Stomach smooth muscle (tissue), 2 donors: ENCODE measurements around the gene MAGEA2B.
"Not testable (repeated sequence)": the region's sequence is repeated elsewhere in the genome, so short reads cannot be mapped to it uniquely, and the experiment has no call there.

Experiments
- H3K27ac ChIP-seq: one replicate; pipeline ENCODE4 v1.7.0; 2013; ENCODE audit warnings: mild to moderate bottlenecking, low read length, inconsistent platforms
- H3K27me3 ChIP-seq, 2 donors: one replicate each; pipeline ENCODE4 v1.7.0; 2013; ENCODE audit warnings: low read length in 2 of 2; ENCODE audit not compliant: insufficient read depth in 2 of 2, control insufficient read depth in 1 of 2
- H3K36me3 ChIP-seq, 2 donors: one replicate each; pipeline ENCODE4 v1.7.0; 2013; ENCODE audit warnings: low read length in 2 of 2; ENCODE audit not compliant: control insufficient read depth in 2 of 2, insufficient read depth in 2 of 2
- H3K4me1 ChIP-seq: one replicate; pipeline ENCODE4 v1.7.0; 2013; ENCODE audit warnings: low read length; ENCODE audit not compliant: control insufficient read depth, insufficient read depth
- H3K4me3 ChIP-seq, 2 donors: one replicate each; pipeline ENCODE4 v1.7.0; 2013; ENCODE audit warnings: low read length in 2 of 2
- H3K9ac ChIP-seq, 2 donors: one replicate each; pipeline ENCODE4 v1.7.0; 2013; ENCODE audit warnings: low read length in 2 of 2, mild to moderate bottlenecking in 1 of 2
- H3K9me3 ChIP-seq, 2 donors: one replicate each; pipeline ENCODE4 v1.7.0; 2013; ENCODE audit warnings: low read length in 2 of 2; ENCODE audit not compliant: control insufficient read depth in 2 of 2
- donor health status: healthy.
- donor health status: Pancreatic carcinoma.

The MAGEA2B gene

DNA sequence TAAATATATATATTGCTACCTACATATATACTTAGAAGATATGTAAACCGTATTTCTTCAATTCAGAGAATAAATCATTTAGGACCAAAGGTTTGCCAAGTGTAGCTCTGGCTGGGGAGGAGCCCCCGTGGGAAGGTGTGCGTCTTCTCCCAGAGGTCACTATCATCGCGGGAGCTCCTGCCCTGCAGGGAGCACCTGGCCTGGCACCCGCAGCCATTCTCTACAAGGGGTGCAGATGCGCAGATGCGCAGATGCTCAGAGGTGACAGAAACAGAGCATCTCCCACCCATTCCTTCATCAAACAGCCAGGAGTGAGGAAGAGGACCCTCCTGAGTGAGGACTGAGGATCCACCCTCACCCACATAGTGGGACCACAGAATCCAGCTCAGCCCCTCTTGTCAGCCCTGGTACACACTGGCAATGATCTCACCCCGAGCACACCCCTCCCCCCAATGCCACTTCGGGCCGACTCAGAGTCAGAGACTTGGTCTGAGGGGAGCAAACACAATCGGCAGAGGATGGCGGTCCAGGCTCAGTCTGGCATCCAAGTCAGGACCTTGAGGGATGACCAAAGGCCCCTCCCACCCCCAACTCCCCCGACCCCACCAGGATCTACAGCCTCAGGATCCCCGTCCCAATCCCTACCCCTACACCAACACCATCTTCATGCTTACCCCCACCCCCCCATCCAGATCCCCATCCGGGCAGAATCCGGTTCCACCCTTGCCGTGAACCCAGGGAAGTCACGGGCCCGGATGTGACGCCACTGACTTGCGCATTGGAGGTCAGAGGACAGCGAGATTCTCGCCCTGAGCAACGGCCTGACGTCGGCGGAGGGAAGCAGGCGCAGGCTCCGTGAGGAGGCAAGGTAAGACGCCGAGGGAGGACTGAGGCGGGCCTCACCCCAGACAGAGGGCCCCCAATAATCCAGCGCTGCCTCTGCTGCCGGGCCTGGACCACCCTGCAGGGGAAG lies at the start of gene MAGEA2B:
Gene MAGEA2B (plus strand): TSS at position 814 of the 973 bp plus-strand sequence. CDS start 2,479 bp downstream, outside the sequence.
- not testable (repeated sequence) for H3K27me3 ChIP-seq, H3K4me3 ChIP-seq, H3K36me3 ChIP-seq, H3K4me1 ChIP-seq, H3K27ac ChIP-seq, H3K9me3 ChIP-seq, H3K9ac ChIP-seq

- no peaks in the 10 kb centered on the region for H3K9me3 ChIP-seq
- no peaks in the 10 kb centered on the region for H3K27me3 ChIP-seq
- H3K36me3 ChIP-seq = no peaks in the 10 kb centered on the region
- H3K27ac ChIP-seq = no peak overlapping the region
- H3K4me1 ChIP-seq = no peaks in the 10 kb centered on the region
- no peak overlapping the region for H3K9ac ChIP-seq
- H3K4me3 ChIP-seq = no peak overlapping the region
Measured at GRCh38 chrX:152674135-152674534, 40.3 kb upstream of the MAGEA2B start.

- H3K9ac ChIP-seq, H3K36me3 ChIP-seq, H3K27ac ChIP-seq, H3K4me3 ChIP-seq, H3K27me3 ChIP-seq, H3K9me3 ChIP-seq, H3K4me1 ChIP-seq: not testable (repeated sequence)
Measured at GRCh38 chrX:152674652-152675051, 39.8 kb upstream of the MAGEA2B start.

- H3K27ac ChIP-seq, H3K27me3 ChIP-seq, H3K36me3 ChIP-seq, H3K4me3 ChIP-seq, H3K4me1 ChIP-seq, H3K9ac ChIP-seq, H3K9me3 ChIP-seq: not testable (repeated sequence)
Measured at GRCh38 chrX:152681012-152681411, 33.4 kb upstream of the MAGEA2B start.

DNA sequence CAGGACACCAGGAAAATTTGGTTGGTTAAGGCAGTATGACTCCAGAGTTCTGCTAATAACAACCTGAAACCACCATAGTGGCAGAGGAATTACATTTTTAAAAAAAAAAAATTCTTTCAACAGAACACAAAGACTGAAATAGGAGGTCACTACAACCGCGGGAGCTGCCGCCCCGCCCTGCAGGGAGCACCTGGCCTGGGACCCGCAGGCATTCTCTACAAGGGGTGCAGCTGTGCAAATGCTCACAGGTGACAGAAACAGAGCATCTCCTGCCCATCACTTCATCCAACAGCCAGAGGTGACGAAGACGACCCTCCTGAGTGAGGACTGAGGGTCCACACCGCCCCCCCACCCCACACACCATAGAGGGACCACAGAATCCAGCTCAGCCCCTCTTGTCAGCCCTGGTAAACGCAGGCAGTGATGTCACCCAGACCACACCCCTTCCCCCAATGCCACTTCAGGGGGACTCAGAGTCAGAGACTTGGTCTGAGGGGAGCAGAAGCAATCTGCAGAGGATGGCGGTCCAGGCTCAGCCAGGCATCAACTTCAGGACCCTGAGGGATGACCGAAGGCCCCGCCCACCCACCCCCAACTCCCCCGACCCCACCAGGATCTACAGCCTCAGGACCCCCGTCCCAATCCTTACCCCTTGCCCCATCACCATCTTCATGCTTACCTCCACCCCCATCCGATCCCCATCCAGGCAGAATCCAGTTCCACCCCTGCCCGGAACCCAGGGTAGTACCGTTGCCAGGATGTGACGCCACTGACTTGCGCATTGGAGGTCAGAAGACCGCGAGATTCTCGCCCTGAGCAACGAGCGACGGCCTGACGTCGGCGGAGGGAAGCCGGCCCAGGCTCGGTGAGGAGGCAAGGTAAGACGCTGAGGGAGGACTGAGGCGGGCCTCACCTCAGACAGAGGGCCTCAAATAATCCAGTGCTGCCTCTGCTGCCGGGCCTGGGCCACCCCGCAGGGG lies 16.2 kb upstream of the MAGEA2B start, which contains the start of gene MAGEA3:
Gene MAGEA3 (plus strand): TSS at position 843 of the 980 bp plus-strand sequence. CDS start 2,039 bp downstream, outside the sequence.
- not testable (repeated sequence) for H3K36me3 ChIP-seq, H3K9me3 ChIP-seq, H3K27ac ChIP-seq, H3K4me3 ChIP-seq, H3K27me3 ChIP-seq, H3K9ac ChIP-seq, H3K4me1 ChIP-seq

GRCh38 chrX:152700390-152700789 lies 14.0 kb upstream of the MAGEA2B start:
- H3K27ac ChIP-seq, H3K9ac ChIP-seq, H3K27me3 ChIP-seq, H3K4me1 ChIP-seq, H3K9me3 ChIP-seq, H3K36me3 ChIP-seq, H3K4me3 ChIP-seq: not testable (repeated sequence)

- H3K9me3 ChIP-seq, H3K36me3 ChIP-seq, H3K27ac ChIP-seq, H3K4me1 ChIP-seq, H3K27me3 ChIP-seq, H3K9ac ChIP-seq, H3K4me3 ChIP-seq: not testable (repeated sequence)
Measured at GRCh38 chrX:152706500-152706899, 7.9 kb upstream of the MAGEA2B start.

GRCh38 chrX:152709173-152709572 lies 5.3 kb upstream of the MAGEA2B start, which contains the start of gene CSAG2:
Gene CSAG2 (minus strand): TSS chrX:152709273. CDS start chrX:152709112, 161 bp downstream.
- H3K27me3 ChIP-seq, H3K4me3 ChIP-seq, H3K27ac ChIP-seq, H3K9ac ChIP-seq, H3K9me3 ChIP-seq, H3K4me1 ChIP-seq, H3K36me3 ChIP-seq: not testable (repeated sequence)

GRCh38 chrX:152713195-152713594 lies 1.2 kb upstream of the MAGEA2B start:
- H3K4me1 ChIP-seq, H3K27me3 ChIP-seq, H3K27ac ChIP-seq, H3K4me3 ChIP-seq, H3K9ac ChIP-seq, H3K9me3 ChIP-seq, H3K36me3 ChIP-seq: not testable (repeated sequence)

DNA sequence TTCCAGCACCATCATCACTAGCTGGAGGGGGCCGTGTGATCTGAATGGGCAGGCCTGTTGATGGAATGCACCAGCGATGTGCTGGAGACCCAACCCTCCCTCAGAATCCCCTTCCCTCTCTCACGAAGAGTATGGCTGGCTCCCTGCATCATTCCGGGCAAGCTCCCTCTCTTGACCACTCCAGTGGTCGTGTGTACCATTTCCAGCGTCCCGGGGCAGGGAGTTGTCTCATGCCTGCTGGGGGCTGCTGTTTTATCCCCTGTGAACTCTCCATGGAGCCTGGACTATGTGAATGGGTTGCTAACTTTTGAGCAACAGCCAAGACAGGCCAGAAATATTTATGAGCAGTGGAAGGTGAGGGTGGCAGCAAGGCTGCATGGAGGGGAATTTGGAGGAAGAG lies 11.0 kb downstream of the MAGEA2B start:
- no peaks in the 10 kb centered on the region for H3K4me1 ChIP-seq
- H3K27ac ChIP-seq = no peak overlapping the region
- no peaks in the 10 kb centered on the region for H3K36me3 ChIP-seq
- no peaks in the 10 kb centered on the region for H3K9me3 ChIP-seq
- H3K9ac ChIP-seq = no peak overlapping the region
- H3K4me3 ChIP-seq = no peak overlapping the region
- H3K27me3 ChIP-seq = no peaks in the 10 kb centered on the region
